Activated T-cell treated with anti-CD3 and anti-CD28 coated beads, Interleukin-2, amount 50 U/mL, for 4 hours (primary cell): ENCODE measurements around the gene ZNF556. TPM values are rescaled to one million over a fixed set of nuclear protein-coding genes. Genes with fewer than 3 reads are reported as not detected.

Experiments
- ATAC-seq, 2 donors: fragments of 200-7000 bp; cut with Tn5 transposase; one replicate each; pipeline ENCODE4 v1.10.0; 2021
- DNase-seq: peaks from one replicate; pipeline ENCODE4 v3.0.0-alpha.2; 2020
- H3K27me3 Mint-ChIP-seq: one replicate; pipeline ENCODE4 v1.8.0; 2021; ENCODE audit warnings: low read depth, mixed read lengths
- H3K36me3 Mint-ChIP-seq: one replicate; pipeline ENCODE4 v1.8.0; 2022; ENCODE audit warnings: mixed read lengths; ENCODE audit not compliant: insufficient read depth
- H3K4me1 Mint-ChIP-seq: one replicate; pipeline ENCODE4 v1.8.0; 2021; ENCODE audit warnings: low read depth, mixed read lengths
- H3K4me3 Mint-ChIP-seq: one replicate; pipeline ENCODE4 v1.8.0; 2021; ENCODE audit warnings: mild to moderate bottlenecking, moderate library complexity, mixed read lengths
- H3K9me3 Mint-ChIP-seq: one replicate; pipeline ENCODE4 v1.8.0; 2021; ENCODE audit warnings: mixed read lengths
- total RNA-seq, 3 donors: library from RNA; stranded (reverse); gene quantifications; one replicate each; pipeline ENCODE4 v1.2.1, GENCODE V29; 2021

Gene ZNF556
- total RNA-seq, 3 donors from 2014 or later = not detected

GRCh38 chr19:2845107-2845506 lies 22.0 kb upstream of the ZNF556 start:
- peaks cover 3% of the 10 kb centered on the region for H3K9me3 Mint-ChIP-seq
- DNase-seq (no peak), ATAC-seq (no peak)
- peaks cover 19% of the 10 kb centered on the region for H3K36me3 Mint-ChIP-seq
- H3K4me1 Mint-ChIP-seq = peaks cover 18% of the 10 kb centered on the region
- H3K27me3 Mint-ChIP-seq = no peaks in the 10 kb centered on the region
- H3K4me3 Mint-ChIP-seq = no peak overlapping the region

- no peak overlapping the region for H3K4me3 Mint-ChIP-seq
- no peaks in the 10 kb centered on the region for H3K27me3 Mint-ChIP-seq
- no peak for DNase-seq
Observed at GRCh38 chr19:2846180-2846894, 20.8 kb upstream of the ZNF556 start.

GRCh38 chr19:2847507-2847906 lies 19.6 kb upstream of the ZNF556 start:
- ATAC-seq (no peak), DNase-seq (no peak)
- Mint-ChIP-seq H3K4me3 (no peak overlapping the region), H3K9me3 (peaks cover 11% of the 10 kb centered on the region), H3K4me1 (peaks cover 19% of the 10 kb centered on the region), H3K36me3 (peaks cover 39% of the 10 kb centered on the region), H3K27me3 (no peaks in the 10 kb centered on the region)

More at GRCh38 chr19:2846180-2846894, 20.8 kb upstream of the ZNF556 start:
- peaks cover 24% of the 10 kb centered on the region for H3K4me1 Mint-ChIP-seq
- H3K9me3 Mint-ChIP-seq = peaks cover 6% of the 10 kb centered on the region
- no peak for ATAC-seq
- H3K36me3 Mint-ChIP-seq = peaks cover 28% of the 10 kb centered on the region

- no peaks in the 10 kb centered on the region for H3K27me3 Mint-ChIP-seq
- DNase-seq (no peak), ATAC-seq (no peak)
- H3K9me3 Mint-ChIP-seq = peaks cover 21% of the 10 kb centered on the region
- peaks cover 14% of the 10 kb centered on the region for H3K4me1 Mint-ChIP-seq
- no peak overlapping the region for H3K4me3 Mint-ChIP-seq
- peaks cover 50% of the 10 kb centered on the region for H3K36me3 Mint-ChIP-seq
Observed at GRCh38 chr19:2848616-2849015, 18.5 kb upstream of the ZNF556 start.

- no peaks in the 10 kb centered on the region for H3K27me3 Mint-ChIP-seq
- no peak for DNase-seq
- peak in 1 of 2 donors; percentile 50 for ATAC-seq
- peaks cover 17% of the 10 kb centered on the region for H3K4me1 Mint-ChIP-seq
- H3K4me3 Mint-ChIP-seq = peak overlapping the region; percentile 2
- H3K9me3 Mint-ChIP-seq = peaks cover 33% of the 10 kb centered on the region
- peaks cover 58% of the 10 kb centered on the region for H3K36me3 Mint-ChIP-seq
Observed at GRCh38 chr19:2850256-2850925, 16.7 kb upstream of the ZNF556 start.

- ATAC-seq = no peak
- no peak overlapping the region for H3K4me3 Mint-ChIP-seq
- H3K9me3 Mint-ChIP-seq = peaks cover 36% of the 10 kb centered on the region
- H3K4me1 Mint-ChIP-seq = peaks cover 32% of the 10 kb centered on the region
- peaks cover 49% of the 10 kb centered on the region for H3K36me3 Mint-ChIP-seq
- no peaks in the 10 kb centered on the region for H3K27me3 Mint-ChIP-seq
- no peak for DNase-seq
Observed at GRCh38 chr19:2852598-2852997, 14.5 kb upstream of the ZNF556 start.

GRCh38 chr19:2853015-2853606 lies 14.0 kb upstream of the ZNF556 start:
- peaks cover 49% of the 10 kb centered on the region for H3K36me3 Mint-ChIP-seq
- no peak overlapping the region for H3K4me3 Mint-ChIP-seq
- DNase-seq = no peak
- H3K4me1 Mint-ChIP-seq = peaks cover 35% of the 10 kb centered on the region
- peaks cover 36% of the 10 kb centered on the region for H3K9me3 Mint-ChIP-seq
- H3K27me3 Mint-ChIP-seq = no peaks in the 10 kb centered on the region
- ATAC-seq = no peak

- peaks cover 36% of the 10 kb centered on the region for H3K9me3 Mint-ChIP-seq
- H3K27me3 Mint-ChIP-seq = no peaks in the 10 kb centered on the region
- H3K36me3 Mint-ChIP-seq = peaks cover 48% of the 10 kb centered on the region
- no peak overlapping the region for H3K4me3 Mint-ChIP-seq
- peaks cover 37% of the 10 kb centered on the region for H3K4me1 Mint-ChIP-seq
- DNase-seq = no peak
- no peak for ATAC-seq
Observed at GRCh38 chr19:2854849-2855248, 12.3 kb upstream of the ZNF556 start.

GRCh38 chr19:2856457-2857050 lies 10.6 kb upstream of the ZNF556 start:
- peaks cover 35% of the 10 kb centered on the region for H3K36me3 Mint-ChIP-seq
- no peaks in the 10 kb centered on the region for H3K27me3 Mint-ChIP-seq
- ATAC-seq (peak; percentile 56 to 66), DNase-seq (no peak)
- peak overlapping the region; percentile 40 for H3K4me3 Mint-ChIP-seq
- peaks cover 31% of the 10 kb centered on the region for H3K9me3 Mint-ChIP-seq
- peaks cover 27% of the 10 kb centered on the region for H3K4me1 Mint-ChIP-seq

GRCh38 chr19:2858864-2859263 lies 8.3 kb upstream of the ZNF556 start:
- Mint-ChIP-seq H3K27me3 (no peaks in the 10 kb centered on the region), H3K4me1 (peaks cover 27% of the 10 kb centered on the region)

GRCh38 chr19:2863816-2864215 lies 3.3 kb upstream of the ZNF556 start:
- peaks cover 5% of the 10 kb centered on the region for H3K27me3 Mint-ChIP-seq

More at GRCh38 chr19:2858864-2859263, 8.3 kb upstream of the ZNF556 start:
- Mint-ChIP-seq H3K4me3 (no peak overlapping the region), H3K36me3 (peaks cover 11% of the 10 kb centered on the region), H3K9me3 (peaks cover 13% of the 10 kb centered on the region)
- ATAC-seq (no peak), DNase-seq (no peak)

GRCh38 chr19:2865334-2866100 lies 1.6 kb upstream of the ZNF556 start:
- Mint-ChIP-seq H3K9me3 (no peaks in the 10 kb centered on the region), H3K27me3 (peaks cover 5% of the 10 kb centered on the region), H3K4me3 (no peak overlapping the region), H3K4me1 (no peaks in the 10 kb centered on the region), H3K36me3 (no peaks in the 10 kb centered on the region)
- ATAC-seq (no peak), DNase-seq (no peak)

More at GRCh38 chr19:2863816-2864215, 3.3 kb upstream of the ZNF556 start:
- Mint-ChIP-seq H3K36me3 (no peaks in the 10 kb centered on the region), H3K4me1 (no peaks in the 10 kb centered on the region), H3K9me3 (no peaks in the 10 kb centered on the region), H3K4me3 (no peak overlapping the region)
- no peak for ATAC-seq
- no peak for DNase-seq

- DNase-seq (no peak), ATAC-seq (no peak)
- Mint-ChIP-seq H3K27me3 (peaks cover 5% of the 10 kb centered on the region), H3K4me3 (no peak overlapping the region), H3K4me1 (no peaks in the 10 kb centered on the region), H3K9me3 (no peaks in the 10 kb centered on the region), H3K36me3 (no peaks in the 10 kb centered on the region)
Observed at GRCh38 chr19:2866495-2867024, 575 bp upstream of the ZNF556 start.

GRCh38 chr19:2869618-2870017 lies 2.5 kb downstream of the ZNF556 start:
- Mint-ChIP-seq H3K9me3 (no peaks in the 10 kb centered on the region), H3K36me3 (no peaks in the 10 kb centered on the region), H3K27me3 (peaks cover 5% of the 10 kb centered on the region), H3K4me1 (peaks cover 2% of the 10 kb centered on the region), H3K4me3 (no peak overlapping the region)
- ATAC-seq (no peak), DNase-seq (no peak)
